PC-9 (cell line): ENCODE data around the gene CEP68.

Experiments used
- EZH2 ChIP-seq: fragments of 200-600 bp; sonication (generic); IDR thresholded peaks from 2 replicates; pipeline ENCODE4 v1.8.0; 2017; ENCODE audit warnings: antibody characterized with exemption, low read depth
- TF ChIP-seq, protein P1 (sequence below): fragments of 200-600 bp; sonication (generic); conservative IDR thresholded peaks from 2 replicates; pipeline ENCODE4 v1.6.1; 2017; ENCODE audit warnings: mixed run types, antibody characterized with exemption, mild to moderate bottlenecking, moderate library complexity

DNA sequence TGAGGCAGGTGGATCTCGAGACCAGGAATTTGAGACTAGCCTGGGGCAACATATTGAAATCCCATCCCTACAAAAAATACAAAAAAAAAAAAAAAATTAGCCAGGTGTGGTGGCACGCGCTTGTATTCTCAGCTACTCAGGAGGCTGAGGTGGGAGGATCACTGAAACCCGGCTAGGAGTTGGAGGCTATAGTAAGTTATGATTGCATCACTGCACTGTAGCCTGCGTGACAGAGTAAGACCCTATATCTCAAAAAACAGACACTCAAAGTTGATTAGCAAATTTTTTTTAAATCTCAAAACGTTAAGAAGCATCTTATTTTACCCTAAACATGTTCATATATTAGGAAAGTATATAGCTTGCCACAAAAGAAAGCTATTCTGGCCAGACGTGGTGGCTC lies 66.1 kb downstream of the CEP68 start:
- TF ChIP-seq, protein P1, sequence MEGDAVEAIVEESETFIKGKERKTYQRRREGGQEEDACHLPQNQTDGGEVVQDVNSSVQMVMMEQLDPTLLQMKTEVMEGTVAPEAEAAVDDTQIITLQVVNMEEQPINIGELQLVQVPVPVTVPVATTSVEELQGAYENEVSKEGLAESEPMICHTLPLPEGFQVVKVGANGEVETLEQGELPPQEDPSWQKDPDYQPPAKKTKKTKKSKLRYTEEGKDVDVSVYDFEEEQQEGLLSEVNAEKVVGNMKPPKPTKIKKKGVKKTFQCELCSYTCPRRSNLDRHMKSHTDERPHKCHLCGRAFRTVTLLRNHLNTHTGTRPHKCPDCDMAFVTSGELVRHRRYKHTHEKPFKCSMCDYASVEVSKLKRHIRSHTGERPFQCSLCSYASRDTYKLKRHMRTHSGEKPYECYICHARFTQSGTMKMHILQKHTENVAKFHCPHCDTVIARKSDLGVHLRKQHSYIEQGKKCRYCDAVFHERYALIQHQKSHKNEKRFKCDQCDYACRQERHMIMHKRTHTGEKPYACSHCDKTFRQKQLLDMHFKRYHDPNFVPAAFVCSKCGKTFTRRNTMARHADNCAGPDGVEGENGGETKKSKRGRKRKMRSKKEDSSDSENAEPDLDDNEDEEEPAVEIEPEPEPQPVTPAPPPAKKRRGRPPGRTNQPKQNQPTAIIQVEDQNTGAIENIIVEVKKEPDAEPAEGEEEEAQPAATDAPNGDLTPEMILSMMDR: no peak
- TF ChIP-seq EZH2: no peak
